Astrocyte (in vitro differentiated cells and primary cell): ENCODE measurements around the gene TPRX1. TPM values are rescaled to one million over a fixed set of nuclear protein-coding genes. Genes with fewer than 3 reads are reported as not detected.

Experiments
- DNase-seq: peaks from one replicate; pipeline ENCODE4 v3.0.0-alpha.2; 2010; ENCODE audit warnings: low read depth
- FAIRE-seq: peaks from 2 replicates; lab custom pipeline; 2011; peaks lifted over from hg19 to GRCh38; lab: Jason Lieb, UNC
- H2AFZ ChIP-seq: 2 replicates; pipeline ENCODE4 v1.6.0; 2012; ENCODE audit warnings: low read depth, low read length, inconsistent platforms
- H3K27ac ChIP-seq: 2 replicates; pipeline ENCODE4 v1.5.1; 2011; ENCODE audit warnings: low read depth, low read length, inconsistent platforms
- H3K27me3 ChIP-seq: 2 replicates; pipeline ENCODE4 v1.6.0; 2011; ENCODE audit warnings: low read length, inconsistent platforms; ENCODE audit not compliant: insufficient read depth
- H3K36me3 ChIP-seq: 2 replicates; pipeline ENCODE4 v1.5.1; 2011; ENCODE audit warnings: low read length, inconsistent platforms; ENCODE audit not compliant: insufficient read depth
- H3K4me1 ChIP-seq: 2 replicates; pipeline ENCODE4 v1.5.1; 2011; ENCODE audit warnings: low read length, inconsistent platforms; ENCODE audit not compliant: insufficient read depth
- H3K4me2 ChIP-seq: 2 replicates; pipeline ENCODE4 v1.6.0; 2012; ENCODE audit warnings: low read length, inconsistent platforms
- H3K4me3 ChIP-seq: 2 replicates; pipeline ENCODE4 v1.5.1; 2011; ENCODE audit warnings: low read depth, mild to moderate bottlenecking, low read length, inconsistent platforms; ENCODE audit not compliant: insufficient read depth
- H3K79me2 ChIP-seq: 2 replicates; pipeline ENCODE4 v1.6.0; 2012; ENCODE audit warnings: mild to moderate bottlenecking, low read length, inconsistent platforms; ENCODE audit not compliant: insufficient read depth
- H3K9ac ChIP-seq: 2 replicates; pipeline ENCODE4 v1.6.0; 2012; ENCODE audit warnings: mild to moderate bottlenecking, low read length, inconsistent platforms
- H3K9me3 ChIP-seq: 2 replicates; pipeline ENCODE4 v1.5.1; 2012; ENCODE audit warnings: low read depth, mild to moderate bottlenecking, low read length, inconsistent platforms; ENCODE audit not compliant: insufficient read depth
- H4K20me1 ChIP-seq: 2 replicates; pipeline ENCODE4 v1.6.0; 2012; ENCODE audit warnings: low read length, inconsistent platforms; ENCODE audit not compliant: insufficient read depth
- H3K27ac Mint-ChIP-seq: one replicate; pipeline ENCODE4 v1.8.0; 2021; ENCODE audit warnings: mild to moderate bottlenecking, mixed read lengths; ENCODE audit not compliant: unreplicated experiment
- H3K27me3 Mint-ChIP-seq: one replicate; pipeline ENCODE4 v1.8.0; 2021; ENCODE audit warnings: low read depth, mixed read lengths; ENCODE audit not compliant: unreplicated experiment
- H3K36me3 Mint-ChIP-seq: one replicate; pipeline ENCODE4 v1.8.0; 2021; ENCODE audit warnings: low read depth, mixed read lengths; ENCODE audit not compliant: unreplicated experiment
- H3K4me1 Mint-ChIP-seq: one replicate; pipeline ENCODE4 v1.8.0; 2021; ENCODE audit warnings: low read depth, mixed read lengths; ENCODE audit not compliant: unreplicated experiment
- H3K4me3 Mint-ChIP-seq: one replicate; pipeline ENCODE4 v1.8.0; 2021; ENCODE audit warnings: mild to moderate bottlenecking, moderate library complexity, mixed read lengths; ENCODE audit not compliant: unreplicated experiment
- H3K9me3 Mint-ChIP-seq: one replicate; pipeline ENCODE4 v1.8.0; 2021; ENCODE audit warnings: mild to moderate bottlenecking, mixed read lengths; ENCODE audit not compliant: unreplicated experiment
- EZH2 ChIP-seq: IDR thresholded peaks from 2 replicates; pipeline ENCODE4 v1.6.1; 2012; ENCODE audit warnings: mild to moderate bottlenecking, low read length, inconsistent platforms; ENCODE audit not compliant: insufficient read depth
- total RNA-seq: library from RNA; stranded (reverse); gene quantifications from 2 replicates; pipeline ENCODE4 v1.2.1, GENCODE V29; 2021
- TF ChIP-seq, protein P1 (sequence below): IDR thresholded peaks from 2 replicates; pipeline ENCODE4 v1.5.1; 2011; ENCODE audit warnings: low read depth, mild to moderate bottlenecking, inconsistent platforms, low read length, moderate library complexity; ENCODE audit not compliant: insufficient read depth

Gene TPRX1
- total RNA-seq, 1 donor from 2014 or later: not detected

DNA sequence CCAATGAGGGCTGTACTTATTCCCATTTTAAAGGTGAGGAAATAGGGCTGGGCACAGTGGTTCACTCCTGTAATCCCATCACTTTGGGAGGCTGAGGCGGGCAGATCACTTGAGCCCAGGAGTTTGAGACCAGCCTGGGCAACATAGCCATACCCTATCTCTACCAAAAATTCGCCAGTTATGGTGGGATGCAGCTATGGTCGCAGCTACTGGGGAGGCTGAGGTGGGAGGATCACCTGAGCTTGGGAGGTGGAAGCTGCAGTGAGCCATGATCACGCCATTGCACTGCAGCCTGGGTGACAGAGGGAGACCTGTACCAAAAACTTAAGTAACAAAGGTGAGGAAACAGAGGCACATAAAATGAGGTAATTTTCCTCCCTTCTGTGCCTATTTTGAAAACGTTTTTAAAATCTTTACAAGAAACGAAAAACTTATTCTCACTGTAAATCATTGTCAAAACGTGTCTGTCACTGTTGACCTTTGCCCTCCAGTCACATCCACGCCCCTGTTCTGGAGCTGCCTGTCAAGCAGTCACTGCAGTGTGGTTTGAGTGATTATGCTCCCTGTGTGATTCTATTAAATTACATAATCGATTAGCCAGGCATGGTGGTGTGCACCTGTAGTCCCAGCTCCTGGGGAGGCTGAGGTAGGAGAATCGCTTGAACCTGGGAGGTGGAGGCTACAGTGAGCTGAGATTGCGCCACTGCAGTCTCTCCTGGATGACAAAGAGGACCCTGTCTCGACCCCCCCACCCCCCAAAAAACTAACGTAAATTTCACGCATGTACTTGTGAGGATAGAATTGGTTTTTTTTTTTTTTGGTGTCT lies 46.5 kb downstream of the TPRX1 start:
- no peak overlapping the region for H3K4me3 Mint-ChIP-seq
- no peak overlapping the region for H2AFZ ChIP-seq
- no peak for FAIRE-seq

DNA sequence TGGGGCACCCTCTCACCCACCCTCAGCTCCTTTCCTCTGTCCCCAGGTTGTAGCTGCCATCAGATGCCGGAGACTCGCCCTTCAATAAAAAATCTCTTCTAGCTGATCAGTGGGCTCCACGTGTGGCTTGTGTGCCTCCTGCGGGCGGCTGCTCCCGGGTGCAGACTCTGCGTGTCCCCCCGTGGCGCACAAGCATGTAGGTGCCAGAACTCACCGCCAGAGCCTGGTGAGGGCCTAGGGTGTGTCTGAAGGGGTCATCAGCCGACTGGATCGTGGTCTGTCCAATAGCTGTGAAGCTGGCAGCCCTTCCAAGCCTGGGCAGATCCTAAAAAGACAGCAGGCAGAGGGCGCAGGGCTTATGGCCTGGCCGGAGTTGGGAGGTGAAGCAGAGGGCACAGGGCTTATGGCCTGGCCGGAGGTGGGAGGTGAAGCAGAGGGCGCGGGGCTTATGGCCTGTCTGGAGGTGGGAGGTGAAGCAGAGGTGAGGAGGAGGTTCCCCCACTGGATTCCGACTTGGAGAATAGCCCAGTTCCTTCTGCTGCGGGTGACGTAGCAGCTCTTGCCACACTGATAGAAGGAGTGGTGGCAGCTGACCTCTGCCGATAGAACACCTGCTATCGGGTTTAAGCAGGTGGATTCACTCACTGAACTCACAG lies 47.3 kb downstream of the TPRX1 start:
- Mint-ChIP-seq H3K27me3 (no peaks in the 10 kb centered on the region), H3K4me3 (no peak overlapping the region), H3K9me3 (peaks cover 2% of the 10 kb centered on the region), H3K36me3 (peaks cover 25% of the 10 kb centered on the region), H3K27ac (peak overlapping the region; percentile 18), H3K4me1 (no peaks in the 10 kb centered on the region)
- H2AFZ ChIP-seq: no peak overlapping the region
- no peaks in the 10 kb centered on the region for H3K27me3 ChIP-seq
- H3K4me1 ChIP-seq: no peaks in the 10 kb centered on the region
- no peak overlapping the region for H3K9ac ChIP-seq
- H3K4me3 ChIP-seq: no peak overlapping the region
- TF ChIP-seq, protein P1, sequence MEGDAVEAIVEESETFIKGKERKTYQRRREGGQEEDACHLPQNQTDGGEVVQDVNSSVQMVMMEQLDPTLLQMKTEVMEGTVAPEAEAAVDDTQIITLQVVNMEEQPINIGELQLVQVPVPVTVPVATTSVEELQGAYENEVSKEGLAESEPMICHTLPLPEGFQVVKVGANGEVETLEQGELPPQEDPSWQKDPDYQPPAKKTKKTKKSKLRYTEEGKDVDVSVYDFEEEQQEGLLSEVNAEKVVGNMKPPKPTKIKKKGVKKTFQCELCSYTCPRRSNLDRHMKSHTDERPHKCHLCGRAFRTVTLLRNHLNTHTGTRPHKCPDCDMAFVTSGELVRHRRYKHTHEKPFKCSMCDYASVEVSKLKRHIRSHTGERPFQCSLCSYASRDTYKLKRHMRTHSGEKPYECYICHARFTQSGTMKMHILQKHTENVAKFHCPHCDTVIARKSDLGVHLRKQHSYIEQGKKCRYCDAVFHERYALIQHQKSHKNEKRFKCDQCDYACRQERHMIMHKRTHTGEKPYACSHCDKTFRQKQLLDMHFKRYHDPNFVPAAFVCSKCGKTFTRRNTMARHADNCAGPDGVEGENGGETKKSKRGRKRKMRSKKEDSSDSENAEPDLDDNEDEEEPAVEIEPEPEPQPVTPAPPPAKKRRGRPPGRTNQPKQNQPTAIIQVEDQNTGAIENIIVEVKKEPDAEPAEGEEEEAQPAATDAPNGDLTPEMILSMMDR: no peak
- TF ChIP-seq EZH2: no peak
- H3K79me2 ChIP-seq: no peaks in the 10 kb centered on the region
- H4K20me1 ChIP-seq: peaks cover 35% of the 10 kb centered on the region
- FAIRE-seq (no peak), DNase-seq (no peak)
- H3K9me3 ChIP-seq: no peaks in the 10 kb centered on the region
- no peak overlapping the region for H3K27ac ChIP-seq
- no peak overlapping the region for H3K4me2 ChIP-seq
- H3K36me3 ChIP-seq: peaks cover 13% of the 10 kb centered on the region

More for the DNA sequence above, 46.5 kb downstream of the TPRX1 start:
- Histone ChIP-seq H3K36me3 (peaks cover 13% of the 10 kb centered on the region), H3K27ac (no peak overlapping the region), H3K4me3 (no peak overlapping the region), H3K4me1 (no peaks in the 10 kb centered on the region), H3K9ac (no peak overlapping the region), H3K4me2 (no peak overlapping the region), H3K79me2 (no peaks in the 10 kb centered on the region), H3K27me3 (no peaks in the 10 kb centered on the region), H4K20me1 (peaks cover 32% of the 10 kb centered on the region), H3K9me3 (no peaks in the 10 kb centered on the region)
- TF ChIP-seq, protein P1: no peak
- no peak for TF ChIP-seq EZH2
- Mint-ChIP-seq H3K4me1 (no peaks in the 10 kb centered on the region), H3K27ac (no peak overlapping the region), H3K27me3 (no peaks in the 10 kb centered on the region), H3K36me3 (peaks cover 24% of the 10 kb centered on the region), H3K9me3 (peaks cover 2% of the 10 kb centered on the region)
- DNase-seq: no peak

DNA sequence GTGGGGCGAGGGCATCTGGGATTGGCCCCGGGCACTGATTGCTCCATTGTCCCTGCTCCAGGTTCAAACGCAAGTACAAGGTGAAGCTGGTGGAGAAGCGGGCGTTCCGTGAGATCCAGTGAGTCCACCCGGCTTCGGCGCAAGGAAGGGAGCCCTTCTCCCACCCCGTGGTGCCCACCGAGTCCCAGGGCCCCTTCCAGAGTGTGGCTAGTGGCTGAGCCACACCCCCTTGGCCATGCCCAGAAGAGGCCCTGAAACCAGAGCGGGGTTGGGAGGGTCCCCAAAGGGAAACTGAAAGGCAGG lies 47.8 kb downstream of the TPRX1 start:
- H3K27me3 Mint-ChIP-seq: no peaks in the 10 kb centered on the region
- Histone ChIP-seq H3K36me3 (peaks cover 13% of the 10 kb centered on the region), H3K4me3 (no peak overlapping the region), H2AFZ (no peak overlapping the region), H3K27ac (no peak overlapping the region), H3K79me2 (peaks cover under 1% of the 10 kb centered on the region), H3K9ac (no peak overlapping the region), H3K27me3 (no peaks in the 10 kb centered on the region), H4K20me1 (peaks cover 38% of the 10 kb centered on the region), H3K4me2 (no peak overlapping the region), H3K4me1 (no peaks in the 10 kb centered on the region), H3K9me3 (no peaks in the 10 kb centered on the region)
- TF ChIP-seq EZH2: no peak
- TF ChIP-seq, protein P1: no peak
- H3K36me3 Mint-ChIP-seq: peaks cover 25% of the 10 kb centered on the region
- FAIRE-seq (no peak), DNase-seq (no peak)
- no peaks in the 10 kb centered on the region for H3K4me1 Mint-ChIP-seq
- no peak overlapping the region for H3K4me3 Mint-ChIP-seq
- no peak overlapping the region for H3K27ac Mint-ChIP-seq
- H3K9me3 Mint-ChIP-seq: peaks cover 2% of the 10 kb centered on the region
